GM18502 (cell line): Measurements from ENCODE around the gene DPYSL5.
"Not testable (repeated sequence)": the region's sequence is repeated elsewhere in the genome, so short reads cannot be mapped to it uniquely, and the experiment has no call there.

ENCODE experiments used
- ATAC-seq: cut with Tn5 transposase; IDR thresholded peaks from one replicate; pipeline ENCODE4 v1.9.1; 2021; ENCODE audit warnings: mild to moderate bottlenecking; ENCODE audit not compliant: unreplicated experiment, poor library complexity

Gene DPYSL5

GRCh38 chr2:26870585-26871095 lies 22.7 kb downstream of the DPYSL5 start:
- ATAC-seq, result no peak

- ATAC-seq, result no peak
These were observed 25.5 kb downstream of the DPYSL5 start for GRCh38 chr2:26873286-26873983.

GRCh38 chr2:26874514-26874913 lies 26.6 kb downstream of the DPYSL5 start:
- no peak for ATAC-seq

- ATAC-seq, result no peak
These were observed 27.2 kb downstream of the DPYSL5 start for GRCh38 chr2:26875065-26875634.

- no peak for ATAC-seq
These were observed 27.9 kb downstream of the DPYSL5 start for GRCh38 chr2:26875808-26876207.

- ATAC-seq, result no peak
These were observed 28.3 kb downstream of the DPYSL5 start for GRCh38 chr2:26876260-26876659.

- ATAC-seq, result no peak
These were observed 29.3 kb downstream of the DPYSL5 start for GRCh38 chr2:26877276-26877675.

- no peak for ATAC-seq
These were observed 32.2 kb downstream of the DPYSL5 start for GRCh38 chr2:26880161-26880560.

GRCh38 chr2:26880910-26881435 lies 33.0 kb downstream of the DPYSL5 start:
- ATAC-seq, result no peak

GRCh38 chr2:26882220-26882619 lies 34.3 kb downstream of the DPYSL5 start:
- ATAC-seq, result not testable (repeated sequence)

- no peak for ATAC-seq
These were observed 36.0 kb downstream of the DPYSL5 start for GRCh38 chr2:26883956-26884355.

- no peak for ATAC-seq
These were observed 36.6 kb downstream of the DPYSL5 start for GRCh38 chr2:26884486-26884885.

- ATAC-seq, result no peak
These were observed 37.9 kb downstream of the DPYSL5 start for GRCh38 chr2:26885651-26886329.

- ATAC-seq, result no peak
These were observed 38.8 kb downstream of the DPYSL5 start for GRCh38 chr2:26886736-26887135.

GRCh38 chr2:26887151-26887550 lies 39.2 kb downstream of the DPYSL5 start:
- no peak for ATAC-seq

GRCh38 chr2:26889796-26890195 lies 41.9 kb downstream of the DPYSL5 start:
- no peak for ATAC-seq

GRCh38 chr2:26890341-26891000 lies 42.5 kb downstream of the DPYSL5 start:
- ATAC-seq, result no peak

- no peak for ATAC-seq
These were observed 44.2 kb downstream of the DPYSL5 start for GRCh38 chr2:26892133-26892532.

- no peak for ATAC-seq
These were observed 45.1 kb downstream of the DPYSL5 start for GRCh38 chr2:26892922-26893524.

- ATAC-seq, result no peak
These were observed 46.2 kb downstream of the DPYSL5 start for GRCh38 chr2:26894136-26894535.
